ENCODE results near the gene RBBP5. TPM values are rescaled to one million over a fixed set of nuclear protein-coding genes. Genes with fewer than 3 reads are reported as not detected.

Gene RBBP5
- total RNA-seq, 1 experiment from 2014 or later: 17.3 TPM

- Histone ChIP-seq H2BK15ac (ENCODE audit: low read depth, low read length) (no peak overlapping the region), H3T11ph (ENCODE audit: low read length) (no peak overlapping the region), H2AK5ac (ENCODE audit: insufficient read length, low read length) (no peak overlapping the region), H3K4ac (ENCODE audit: low read depth, low read length) (no peak overlapping the region), H3K27me3 (ENCODE audit: insufficient read depth, low read length) (no peaks in the 10 kb centered on the region), H3K23me2 (ENCODE audit: insufficient read length, low read depth, low read length, poor library complexity, severe bottlenecking) (peaks cover 3% of the 10 kb centered on the region), H3K27ac (ENCODE audit: insufficient read length, low read depth, low read length) (no peak overlapping the region), H3K9ac (ENCODE audit: extremely low read depth, insufficient read length, low read length) (no peak overlapping the region), H2BK5ac (ENCODE audit: insufficient read length, low read length) (no peak overlapping the region), H4K20me1 (ENCODE audit: control insufficient read depth, insufficient read depth, insufficient read length) (no peaks in the 10 kb centered on the region), H3K56ac (ENCODE audit: insufficient read length, low read depth, low read length) (no peak overlapping the region), H2BK12ac (ENCODE audit: insufficient read length, low read depth, low read length) (no peak overlapping the region), H2BK120ac (ENCODE audit: low read depth, low read length, poor library complexity, severe bottlenecking) (no peak overlapping the region), H4K5ac (ENCODE audit: insufficient read length, low read depth, low read length) (no peak overlapping the region), H3K79me2 (ENCODE audit: insufficient read depth, low read length) (no peaks in the 10 kb centered on the region), H3K14ac (ENCODE audit: insufficient read depth, low read length) (no peak overlapping the region), H4K91ac (ENCODE audit: insufficient read length, low read depth, low read length) (no peak overlapping the region), H3K9me3 (ENCODE audit: control insufficient read depth, low read depth, low read length) (no peaks in the 10 kb centered on the region), H3K4me1 (ENCODE audit: insufficient read depth, low read length) (no peaks in the 10 kb centered on the region), H3K23ac (ENCODE audit: insufficient read length, low read depth, low read length) (no peak overlapping the region), H3K4me2 (ENCODE audit: insufficient read depth, insufficient read length, low read length) (no peak overlapping the region), H3K18ac (ENCODE audit: insufficient read length, low read depth, low read length) (no peak overlapping the region), H4K8ac (replicated peaks; ENCODE audit: insufficient read length, low read depth, low read length) (no peak overlapping the region), H2AFZ (ENCODE audit: low read length) (no peak overlapping the region), H2BK20ac (ENCODE audit: low read depth, low read length, poor library complexity, severe bottlenecking) (no peak overlapping the region), H3K79me1 (ENCODE audit: insufficient read depth, low read depth, low read length, poor library complexity, severe bottlenecking) (no peaks in the 10 kb centered on the region)
- no peaks in the 10 kb centered on the region; a peak in 2 of 4 replicates for H3K4me1 Mint-ChIP-seq
- no peak for DNase-seq
- H3K27ac Mint-ChIP-seq: no peak overlapping the region
- H3K36me3 Mint-ChIP-seq (ENCODE audit: insufficient read depth in 1 of 3, low read depth in 3 of 3): no peaks in the 10 kb centered on the region
- TF ChIP-seq CTCF (conservative IDR thresholded peaks at IDR 0.05): no peak
- H3K4me3 Mint-ChIP-seq: no peak overlapping the region
- WGBS (ENCODE audit: extremely low coverage, insufficient read length, low lambda C conversion rate): no CpG with 5 or more reads among the region's 2 CpGs
- H3K9me3 Mint-ChIP-seq: no peaks in the 10 kb centered on the region
- H3K27me3 Mint-ChIP-seq (ENCODE audit: low read depth): no peaks in the 10 kb centered on the region; the same call in 1 of the 2 replicates
These were observed 53.2 kb downstream of the RBBP5 start for GRCh38 chr1:205068457-205069040.
